OCI-M1 (cell line): ENCODE measurements around the gene ADM2.

ENCODE experiments used
- DNase-seq: peaks from one replicate; lab custom pipeline; 2025; lab: John Stamatoyannopoulos, UW

ADM2 gene

GRCh38 chr22:50445071-50445879 lies 36.1 kb upstream of the ADM2 start:
- no peak for DNase-seq

- DNase-seq, result no peak
Measured at GRCh38 chr22:50445880-50446707, 35.2 kb upstream of the ADM2 start.

- DNase-seq, result no peak
Measured at GRCh38 chr22:50446708-50447575, 34.4 kb upstream of the ADM2 start.

- DNase-seq, result no peak
Measured at GRCh38 chr22:50447576-50448551, 33.5 kb upstream of the ADM2 start.

- DNase-seq, result no peak
Measured at GRCh38 chr22:50452649-50453048, 28.7 kb upstream of the ADM2 start.

- DNase-seq, result no peak
Measured at GRCh38 chr22:50454556-50455075, 26.7 kb upstream of the ADM2 start.

- DNase-seq, result no peak
Measured at GRCh38 chr22:50455201-50455600, 26.1 kb upstream of the ADM2 start.

- DNase-seq, result no peak
Measured at GRCh38 chr22:50456026-50456425, 25.3 kb upstream of the ADM2 start.

GRCh38 chr22:50456466-50457234 lies 24.7 kb upstream of the ADM2 start:
- no peak for DNase-seq

GRCh38 chr22:50459016-50459415 lies 22.3 kb upstream of the ADM2 start:
- DNase-seq, result no peak

- no peak for DNase-seq
Measured at GRCh38 chr22:50459496-50460140, 21.7 kb upstream of the ADM2 start.

- no peak for DNase-seq
Measured at GRCh38 chr22:50460938-50461337, 20.4 kb upstream of the ADM2 start.

GRCh38 chr22:50461536-50461935 lies 19.8 kb upstream of the ADM2 start:
- no peak for DNase-seq

GRCh38 chr22:50461979-50462540 lies 19.3 kb upstream of the ADM2 start:
- no peak for DNase-seq

- DNase-seq, result no peak
Measured at GRCh38 chr22:50463188-50463900, 18.0 kb upstream of the ADM2 start.

GRCh38 chr22:50464451-50464850 lies 16.9 kb upstream of the ADM2 start:
- no peak for DNase-seq

GRCh38 chr22:50465066-50465930 lies 16.0 kb upstream of the ADM2 start:
- DNase-seq, result no peak

GRCh38 chr22:50467341-50467740 lies 14.0 kb upstream of the ADM2 start:
- no peak for DNase-seq
